ENCODE results near the gene CHN2.

DNA sequence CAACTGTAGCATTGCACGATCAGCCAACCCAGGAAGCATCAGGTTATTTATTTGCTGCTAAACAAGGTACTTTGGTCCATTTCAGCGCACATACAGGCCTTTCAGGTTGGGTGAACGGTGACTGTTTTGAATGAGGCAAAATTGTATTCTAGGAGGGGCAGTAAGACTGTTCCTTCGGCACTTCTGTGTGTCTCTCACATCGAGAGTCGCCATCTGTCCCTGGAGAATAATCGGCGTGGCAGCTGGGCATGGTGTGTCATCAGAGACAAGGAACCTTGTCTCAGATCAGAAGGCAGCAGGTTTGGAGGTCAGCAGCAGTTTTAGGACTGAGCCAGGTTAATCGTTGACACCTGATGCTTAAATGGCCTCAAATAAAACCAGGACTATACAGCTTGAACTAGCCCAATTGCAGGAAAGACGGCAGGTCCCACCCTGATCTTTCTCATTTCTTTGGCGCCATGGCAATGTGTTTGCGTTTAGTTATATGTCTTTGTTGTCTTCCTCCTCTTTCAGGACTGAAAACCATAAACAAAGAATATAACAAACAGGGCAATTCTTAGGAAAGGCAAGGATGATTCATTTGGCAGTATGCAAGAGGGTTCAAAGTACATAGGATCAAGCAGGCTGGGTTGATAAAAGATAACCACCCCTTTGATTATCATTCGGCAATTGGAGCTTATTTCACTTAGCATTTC lies 277.0 kb downstream of the CHN2 start:
- TF ChIP-seq POLR2A (IDR thresholded peaks at IDR 0.05; ENCODE audit: extremely low read depth, insufficient read length) (no peak), MYC (IDR thresholded peaks at IDR 0.05; ENCODE audit: low read depth, low read length) (no peak)
- TF ChIP-seq, protein P1, sequence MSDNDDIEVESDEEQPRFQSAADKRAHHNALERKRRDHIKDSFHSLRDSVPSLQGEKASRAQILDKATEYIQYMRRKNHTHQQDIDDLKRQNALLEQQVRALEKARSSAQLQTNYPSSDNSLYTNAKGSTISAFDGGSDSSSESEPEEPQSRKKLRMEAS (IDR thresholded peaks at IDR 0.05; ENCODE audit: low read depth, low read length), result no peak
- TF ChIP-seq, protein P2, sequence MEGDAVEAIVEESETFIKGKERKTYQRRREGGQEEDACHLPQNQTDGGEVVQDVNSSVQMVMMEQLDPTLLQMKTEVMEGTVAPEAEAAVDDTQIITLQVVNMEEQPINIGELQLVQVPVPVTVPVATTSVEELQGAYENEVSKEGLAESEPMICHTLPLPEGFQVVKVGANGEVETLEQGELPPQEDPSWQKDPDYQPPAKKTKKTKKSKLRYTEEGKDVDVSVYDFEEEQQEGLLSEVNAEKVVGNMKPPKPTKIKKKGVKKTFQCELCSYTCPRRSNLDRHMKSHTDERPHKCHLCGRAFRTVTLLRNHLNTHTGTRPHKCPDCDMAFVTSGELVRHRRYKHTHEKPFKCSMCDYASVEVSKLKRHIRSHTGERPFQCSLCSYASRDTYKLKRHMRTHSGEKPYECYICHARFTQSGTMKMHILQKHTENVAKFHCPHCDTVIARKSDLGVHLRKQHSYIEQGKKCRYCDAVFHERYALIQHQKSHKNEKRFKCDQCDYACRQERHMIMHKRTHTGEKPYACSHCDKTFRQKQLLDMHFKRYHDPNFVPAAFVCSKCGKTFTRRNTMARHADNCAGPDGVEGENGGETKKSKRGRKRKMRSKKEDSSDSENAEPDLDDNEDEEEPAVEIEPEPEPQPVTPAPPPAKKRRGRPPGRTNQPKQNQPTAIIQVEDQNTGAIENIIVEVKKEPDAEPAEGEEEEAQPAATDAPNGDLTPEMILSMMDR (IDR thresholded peaks at IDR 0.05; ENCODE audit: low read depth, low read length), result no peak
